HG03575 (cell line): ENCODE results near the gene OR5T2.
"Not testable (repeated sequence)": the region's sequence is repeated elsewhere in the genome, so short reads cannot be mapped to it uniquely, and the experiment has no call there.

Experiments
- ATAC-seq: cut with Tn5 transposase; IDR thresholded peaks from one replicate; pipeline ENCODE4 v1.9.1; 2021; ENCODE audit not compliant: unreplicated experiment, insufficient number of reproducible peaks, low FRiP score; ENCODE audit errors: extremely low read depth

OR5T2 gene

DNA sequence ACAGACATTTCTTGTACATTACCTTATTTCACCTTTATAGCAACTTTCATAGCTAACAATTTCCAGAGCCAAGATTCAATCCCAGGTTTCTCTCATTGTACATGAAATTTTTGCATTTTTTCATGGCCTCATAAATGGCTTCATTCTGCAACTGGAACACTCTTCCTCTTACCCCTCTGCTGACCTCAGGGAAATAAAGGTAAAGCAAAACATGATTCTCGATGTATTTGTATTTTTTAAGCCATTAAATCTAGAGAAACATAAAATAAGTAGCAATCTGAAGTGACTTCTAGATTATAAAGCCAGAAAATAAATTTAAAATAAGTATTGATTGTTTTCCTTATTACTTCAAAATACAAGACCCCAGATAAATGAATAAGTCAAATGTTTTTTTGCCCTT, at the start of gene OR5T2:
Gene OR5T2, minus strand, starts transcription at position 101 of the 400 bp plus-strand sequence. CDS start 1,193 bp downstream, outside the sequence.
- no peak for ATAC-seq

GRCh38 chr11:56273854-56274253, 39.8 kb upstream of the OR5T2 start, which contains the start of gene OR5T1:
OR5T1 (plus strand) TSS chr11:56274154; CDS start chr11:56275639, 1,485 bp downstream.
- ATAC-seq, result no peak

DNA sequence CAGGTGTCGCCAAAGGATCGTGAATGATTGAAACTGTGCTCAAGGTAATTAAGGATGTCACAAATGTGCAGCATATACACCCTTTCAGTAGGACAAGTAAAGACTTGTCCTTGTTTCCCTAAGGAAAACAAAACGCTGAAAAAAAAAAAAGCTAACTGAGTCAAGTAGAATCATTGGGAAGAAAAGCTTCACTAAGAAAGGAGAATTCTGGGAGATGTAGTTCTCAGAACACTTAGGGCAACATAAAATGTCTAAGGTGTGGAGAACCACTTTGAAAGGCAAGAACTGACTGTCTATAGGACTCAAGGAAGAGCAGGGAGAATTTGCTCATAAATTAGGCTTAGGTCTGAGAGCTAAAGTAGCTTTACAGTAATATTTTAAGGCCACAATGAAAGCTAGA, 37.0 kb upstream of the OR5T2 start:
- ATAC-seq, result no peak

DNA sequence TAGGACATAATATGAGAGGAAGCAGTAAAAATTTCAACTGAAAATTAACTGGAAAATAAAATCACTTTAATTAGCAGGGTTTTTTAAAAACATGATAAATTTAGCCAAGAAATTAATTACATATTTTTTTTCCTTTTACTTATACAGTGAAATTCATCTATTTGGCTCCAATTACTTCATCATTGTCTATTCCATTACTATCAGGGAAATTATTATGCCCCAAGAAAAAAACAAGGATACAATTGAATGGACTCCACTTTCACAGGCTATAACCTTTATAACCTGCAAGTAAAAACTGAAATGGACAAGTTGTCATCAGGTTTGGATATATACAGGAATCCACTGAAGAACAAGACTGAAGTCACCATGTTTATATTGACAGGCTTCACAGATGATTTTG, 17.9 kb upstream of the OR5T2 start, which contains the start of gene OR5T3:
Gene OR5T3, plus strand, starts transcription at position 301 of the 400 bp plus-strand sequence. Its CDS starts 0 bp downstream, at position 301.
- no peak for ATAC-seq

GRCh38 chr11:56219735-56220134, 14.3 kb downstream of the OR5T2 start:
- not testable (repeated sequence) for ATAC-seq

GRCh38 chr11:56214537-56214936, 19.5 kb downstream of the OR5T2 start:
- ATAC-seq, result no peak

DNA sequence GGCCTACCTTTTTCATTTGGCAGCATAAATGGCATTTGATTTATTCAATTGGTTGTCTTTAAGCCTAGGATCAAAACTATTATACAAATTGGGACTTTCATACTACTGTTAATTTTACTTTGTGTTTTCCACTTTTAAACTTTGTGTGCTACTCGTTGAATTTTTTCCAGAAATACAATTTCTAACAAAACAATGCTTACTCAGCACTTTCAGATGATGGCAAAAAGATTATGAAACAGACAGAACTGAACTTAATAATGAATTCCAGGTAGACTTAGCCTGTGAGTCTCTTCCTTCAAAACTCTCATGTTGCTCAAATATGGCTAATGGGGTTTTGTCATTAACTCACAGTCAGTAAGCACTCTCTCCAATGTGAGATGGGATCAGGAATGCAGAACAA, 26.3 kb downstream of the OR5T2 start:
- no peak for ATAC-seq

DNA sequence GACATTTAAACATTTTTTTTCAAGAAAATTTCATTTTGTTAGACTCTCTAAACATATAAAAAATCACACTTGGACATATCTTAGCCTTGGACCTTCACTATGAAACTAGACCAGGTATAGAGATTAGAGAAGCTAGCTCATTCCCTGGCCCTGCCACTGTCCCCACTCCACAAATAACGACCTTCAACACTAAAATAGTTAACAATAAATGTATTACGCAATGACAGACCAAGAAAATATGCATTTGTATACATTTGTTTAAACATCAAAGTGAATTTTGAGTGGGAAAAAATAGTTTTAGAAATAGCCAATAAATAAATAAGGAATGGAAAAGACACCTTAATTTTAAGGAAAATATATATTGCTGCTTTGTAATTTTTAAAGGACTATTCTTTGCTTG, 36.7 kb downstream of the OR5T2 start:
- no peak for ATAC-seq

DNA sequence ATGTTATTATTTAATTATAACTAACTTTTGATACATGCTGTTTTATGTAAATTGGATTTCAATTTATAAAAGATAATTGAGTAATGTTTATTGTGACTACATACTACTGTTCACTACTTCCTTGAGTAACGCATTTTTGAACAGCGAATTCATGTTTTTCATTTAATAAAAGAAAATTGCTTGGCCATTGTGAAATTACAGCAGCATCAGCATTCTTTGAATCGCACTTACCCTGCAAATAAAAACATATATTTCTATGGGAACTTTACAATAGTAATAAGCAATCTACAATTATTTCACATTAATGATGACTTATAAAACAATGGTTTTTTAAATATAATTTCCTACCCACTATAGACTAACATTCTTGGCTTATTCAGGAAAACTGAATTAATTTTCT, 37.4 kb downstream of the OR5T2 start:
- no peak for ATAC-seq

DNA sequence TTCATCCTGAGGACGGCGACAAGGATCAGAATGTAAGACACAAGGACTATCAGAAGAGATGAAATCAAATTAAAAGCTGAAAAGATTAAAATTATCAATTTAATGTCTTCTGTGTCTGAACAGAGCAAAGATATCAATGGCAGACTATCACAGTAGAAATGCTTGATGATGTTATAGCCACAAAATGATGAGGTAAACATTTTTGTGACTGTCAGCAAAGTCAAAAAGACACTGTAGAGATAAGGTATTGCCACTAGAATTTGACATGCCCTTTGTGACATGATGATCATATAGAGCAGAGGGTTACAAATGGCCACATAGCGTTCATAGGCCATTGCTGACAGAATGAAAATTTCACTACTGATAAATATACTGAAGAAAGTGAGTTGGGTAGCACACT, 45.5 kb downstream of the OR5T2 start:
- ATAC-seq, result no peak

- no peak for ATAC-seq
Measured at GRCh38 chr11:56183459-56183858, 50.6 kb downstream of the OR5T2 start.
